ENCODE results near the gene MAPK1.

GRCh38 chr22:21889251-21889990 lies 22.0 kb upstream of the MAPK1 start:
- no peak for TF ChIP-seq CTCF (IDR thresholded peaks at IDR 0.05)
- no peak for TF ChIP-seq POLR2A (IDR thresholded peaks at IDR 0.05)

Measured in esophagus squamous epithelium (tissue), 4 donors.